HG02571 (cell line): ENCODE results near the gene REM1.
"Not testable (repeated sequence)": the region's sequence is repeated elsewhere in the genome, so short reads cannot be mapped to it uniquely, and the experiment has no call there.

ENCODE experiments used
- ATAC-seq: cut with Tn5 transposase; IDR thresholded peaks from one replicate; pipeline ENCODE4 v1.9.1; 2021; ENCODE audit warnings: mild to moderate bottlenecking, moderate library complexity; ENCODE audit not compliant: unreplicated experiment

The REM1 gene

GRCh38 chr20:31517373-31517772, 42.3 kb downstream of the REM1 start:
- no peak for ATAC-seq

DNA sequence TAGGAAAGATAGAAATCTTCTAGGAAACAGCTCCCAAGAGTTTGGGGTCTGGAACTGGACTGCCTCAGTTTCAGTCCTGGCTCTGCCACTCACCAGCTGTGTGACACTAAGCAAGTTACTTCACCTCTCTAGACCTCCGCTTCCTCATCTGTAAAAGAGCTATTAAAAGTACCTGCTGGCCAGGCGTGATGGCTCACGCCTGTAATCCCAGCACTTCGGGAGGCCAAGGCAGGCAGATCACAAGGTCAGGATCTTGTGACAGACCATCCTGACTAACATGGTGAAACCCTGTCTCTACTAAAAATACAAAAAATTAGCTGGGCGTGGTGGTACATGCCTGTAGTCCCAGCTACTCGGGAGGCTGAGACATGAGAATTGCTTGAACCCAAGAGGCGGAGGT, 46.2 kb downstream of the REM1 start:
- not testable (repeated sequence) for ATAC-seq

GRCh38 chr20:31522731-31523130, 47.6 kb downstream of the REM1 start:
- no peak for ATAC-seq

GRCh38 chr20:31523361-31524283, 48.5 kb downstream of the REM1 start:
- ATAC-seq = no peak

- ATAC-seq = no peak
Measured at GRCh38 chr20:31527266-31527665, 52.2 kb downstream of the REM1 start.
